ENCODE data around the gene FOXQ1. TPM values are rescaled to one million over a fixed set of nuclear protein-coding genes. Genes with fewer than 3 reads are reported as not detected.

Gene FOXQ1
- total and polyA plus RNA-seq, 2 of the 13 experiments (the other 11 are each of a cell fraction or from before 2014, with no cell fraction given), result 35.2 to 39.8 TPM

- no peak for TF ChIP-seq ZBTB40 (IDR thresholded peaks at IDR 0.05)
- TF ChIP-seq ZBTB40 (CRISPR knock-in tag; IDR thresholded peaks at IDR 0.05), result peak; percentile 52; the same call in 1 of the 2 replicates
- no peak for TF ChIP-seq PCBP2 (optimal IDR thresholded peaks at IDR 0.05; ENCODE audit: low read depth, low read length, poor library complexity, severe bottlenecking)
- no peak for TF ChIP-seq HINFP (CRISPR knock-in tag; IDR thresholded peaks at IDR 0.05; ENCODE audit: low read depth)
- peak; percentile 84 for TF ChIP-seq ZNF264 (CRISPR knock-in tag; IDR thresholded peaks at IDR 0.05)
- TF ChIP-seq NFIC (IDR thresholded peaks at IDR 0.05; ENCODE audit: low read length), result no peak
- no peak for TF ChIP-seq FOXO4 (CRISPR knock-in tag; conservative IDR thresholded peaks at IDR 0.05)
- no peak for TF ChIP-seq ZNF766 (CRISPR knock-in tag; IDR thresholded peaks at IDR 0.05; ENCODE audit: borderline replicate concordance)
- peak; percentile 87 for TF ChIP-seq IKZF5 (CRISPR knock-in tag; IDR thresholded peaks at IDR 0.05)
- TF ChIP-seq TCF7 (IDR thresholded peaks at IDR 0.05; ENCODE audit: low read depth), result peak; percentile 33; the same call in 1 of the 2 replicates
These were observed 10.9 kb downstream of the FOXQ1 start (continued) for GRCh38 chr6:1322696-1323219.
